ENCODE results near the gene OSMR. TPM values are rescaled to one million over a fixed set of nuclear protein-coding genes. Genes with fewer than 3 reads are reported as not detected.

OSMR gene
- total RNA-seq, 1 donor from 2014 or later: 5.0 TPM

GRCh38 chr5:38809388-38810359 lies 36.1 kb upstream of the OSMR start:
- Mint-ChIP-seq H3K27ac (peak overlapping the region; percentile 55), H3K4me1 (peaks cover 20% of the 10 kb centered on the region), H3K9me3 (no peaks in the 10 kb centered on the region), H3K4me3 (no peak overlapping the region), H3K27me3 (ENCODE audit: low read depth) (no peaks in the 10 kb centered on the region), H3K36me3 (no peaks in the 10 kb centered on the region)
- DNase-seq (ENCODE audit: low spot score in 2 of 2, unreplicated experiment in 2 of 2): peak; percentile 75 to 86
- TF ChIP-seq CTCF (IDR thresholded peaks at IDR 0.05; ENCODE audit: unreplicated experiment): peak; percentile 85

- Mint-ChIP-seq H3K4me1 (peaks cover 18% of the 10 kb centered on the region), H3K27me3 (ENCODE audit: low read depth) (no peaks in the 10 kb centered on the region), H3K36me3 (no peaks in the 10 kb centered on the region), H3K9me3 (peaks cover 6% of the 10 kb centered on the region), H3K27ac (no peak overlapping the region), H3K4me3 (no peak overlapping the region)
- DNase-seq (ENCODE audit: low spot score in 2 of 2, unreplicated experiment in 2 of 2): no peak
- TF ChIP-seq CTCF (IDR thresholded peaks at IDR 0.05; ENCODE audit: unreplicated experiment): no peak
Observed at GRCh38 chr5:38814879-38815278, 30.9 kb upstream of the OSMR start.

- Mint-ChIP-seq H3K36me3 (no peaks in the 10 kb centered on the region), H3K27me3 (ENCODE audit: low read depth) (no peaks in the 10 kb centered on the region), H3K4me3 (no peak overlapping the region), H3K9me3 (peaks cover 12% of the 10 kb centered on the region), H3K4me1 (peaks cover 17% of the 10 kb centered on the region), H3K27ac (peak overlapping the region; percentile 75)
- DNase-seq (ENCODE audit: low spot score in 2 of 2, unreplicated experiment in 2 of 2): no peak
- TF ChIP-seq CTCF (IDR thresholded peaks at IDR 0.05; ENCODE audit: unreplicated experiment): no peak
Observed at GRCh38 chr5:38816083-38817030, 29.5 kb upstream of the OSMR start.

GRCh38 chr5:38821679-38822078 lies 24.1 kb upstream of the OSMR start:
- H3K27ac Mint-ChIP-seq: no peak overlapping the region
- TF ChIP-seq CTCF (IDR thresholded peaks at IDR 0.05; ENCODE audit: unreplicated experiment): no peak
- H3K36me3 Mint-ChIP-seq: no peaks in the 10 kb centered on the region
- H3K9me3 Mint-ChIP-seq: peaks cover 19% of the 10 kb centered on the region
- DNase-seq (ENCODE audit: low spot score in 2 of 2, unreplicated experiment in 2 of 2): no peak
- H3K27me3 Mint-ChIP-seq (ENCODE audit: low read depth): no peaks in the 10 kb centered on the region
- no peak overlapping the region for H3K4me3 Mint-ChIP-seq
- peaks cover 6% of the 10 kb centered on the region for H3K4me1 Mint-ChIP-seq

- Mint-ChIP-seq H3K27me3 (ENCODE audit: low read depth) (no peaks in the 10 kb centered on the region), H3K9me3 (peaks cover 19% of the 10 kb centered on the region), H3K4me3 (no peak overlapping the region), H3K4me1 (no peaks in the 10 kb centered on the region), H3K27ac (no peak overlapping the region), H3K36me3 (no peaks in the 10 kb centered on the region)
- no peak for TF ChIP-seq CTCF (IDR thresholded peaks at IDR 0.05; ENCODE audit: unreplicated experiment)
- no peak for DNase-seq (ENCODE audit: low spot score in 2 of 2, unreplicated experiment in 2 of 2)
Observed at GRCh38 chr5:38823503-38823902, 22.3 kb upstream of the OSMR start.

Measured in mesothelial cell of epicardium (in vitro differentiated cells).